ENCODE results near the gene EPS8L2.

The EPS8L2 gene

GRCh38 chr11:701741-702461, 4.1 kb upstream of the EPS8L2 start:
- DNase-seq (ENCODE audit: low read depth, low spot score) = no peak
- no peak overlapping the region for H3K4me3 ChIP-seq (ENCODE audit: low read length)

DNA sequence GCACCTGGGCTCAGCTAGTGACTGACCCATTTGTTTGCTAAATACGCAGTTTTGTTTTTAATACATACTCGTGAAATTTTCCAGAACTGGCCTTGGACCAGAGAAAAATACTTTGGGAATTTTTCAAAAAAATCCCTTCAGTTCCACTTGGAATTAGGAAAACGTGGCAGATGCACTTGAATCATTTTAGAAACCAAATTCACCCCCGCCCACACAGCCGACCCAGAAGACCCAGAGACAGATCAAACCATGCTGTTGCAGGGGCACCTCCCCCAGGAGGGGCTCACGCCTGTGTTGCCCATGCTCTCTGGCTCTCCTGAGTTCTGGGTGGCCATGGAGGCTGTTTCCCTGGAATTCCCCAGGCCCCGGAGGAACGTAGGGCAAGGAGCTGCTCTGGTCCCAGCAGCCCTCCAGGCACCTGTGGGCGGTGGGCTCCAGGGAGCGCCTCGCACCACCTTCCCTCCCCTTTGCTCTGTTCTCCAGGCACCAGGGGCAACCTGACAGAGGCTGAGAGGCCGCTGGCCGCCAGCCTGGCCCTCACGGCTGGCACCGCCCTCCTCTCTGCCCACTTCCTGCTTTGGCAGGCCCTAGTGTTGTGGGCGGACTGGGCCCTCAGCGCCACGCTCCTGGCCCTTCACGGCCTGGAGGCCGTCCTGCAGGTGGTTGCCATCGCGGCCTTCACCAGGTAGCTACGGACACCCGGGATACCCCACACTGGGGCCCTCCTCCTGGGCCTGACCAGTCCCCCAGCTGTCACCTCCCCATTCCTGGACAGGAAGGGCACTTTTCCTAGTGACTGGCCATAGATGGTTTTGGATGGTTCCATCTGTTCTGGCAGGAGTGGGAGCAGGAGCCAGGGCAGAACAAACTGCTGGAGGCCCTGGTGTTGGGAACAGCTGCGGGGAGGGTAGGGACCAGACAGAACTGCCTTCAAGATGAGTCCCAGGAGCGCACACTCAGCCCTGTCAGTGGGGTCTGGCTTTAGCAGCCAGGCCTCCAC, 3.3 kb upstream of the EPS8L2 start:
- H3K4me3 ChIP-seq (ENCODE audit: low read length) = no peak overlapping the region

DNA sequence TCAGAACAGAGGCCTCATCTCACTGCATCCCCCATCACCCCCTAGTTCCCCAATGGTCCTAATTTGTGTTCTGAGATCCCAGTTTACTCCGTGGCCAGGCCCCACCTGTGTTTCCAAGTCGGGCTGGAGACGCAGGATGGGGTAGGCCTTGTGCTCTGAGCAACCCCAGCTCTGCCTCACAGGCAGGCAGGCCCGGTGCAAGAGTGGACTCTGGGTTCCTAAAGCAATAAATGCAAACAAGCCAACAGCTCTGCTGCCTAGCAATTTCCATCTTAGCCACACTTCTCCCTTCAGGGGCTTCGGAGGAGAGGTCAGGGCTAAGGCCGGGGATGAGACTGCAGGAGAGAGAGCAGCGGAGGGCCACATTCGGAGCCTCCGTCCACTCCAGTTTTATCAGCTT, 2.5 kb upstream of the EPS8L2 start:
- DNase-seq (ENCODE audit: low read depth, low spot score) = no peak
- no peak overlapping the region for H3K4me3 ChIP-seq (ENCODE audit: low read length)

More for the DNA sequence above, 3.3 kb upstream of the EPS8L2 start:
- no peak for DNase-seq (ENCODE audit: low read depth, low spot score)

DNA sequence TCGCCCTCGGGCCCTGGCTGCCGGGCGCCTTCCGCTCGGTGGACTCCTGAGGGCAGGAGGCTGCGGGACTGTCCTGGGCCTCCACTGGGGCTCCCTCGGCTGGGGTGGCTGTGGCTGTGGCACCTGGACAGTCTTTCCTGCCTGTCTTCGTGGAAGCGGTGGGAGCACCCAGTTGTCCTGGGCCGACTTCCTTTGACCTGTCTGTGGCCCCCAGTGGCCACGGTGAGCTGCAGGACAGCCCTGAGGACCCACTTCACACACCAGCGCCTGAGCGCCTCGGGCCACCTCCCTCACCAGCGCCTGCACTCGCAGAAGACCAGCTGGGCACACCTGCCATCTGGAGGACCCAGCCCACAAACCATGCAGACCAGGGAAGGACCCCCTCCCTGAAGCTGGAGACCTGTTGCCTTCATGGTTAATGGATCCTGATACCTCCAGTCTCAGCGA, 1.8 kb upstream of the EPS8L2 start:
- DNase-seq (ENCODE audit: low read depth, low spot score) = no peak

DNA sequence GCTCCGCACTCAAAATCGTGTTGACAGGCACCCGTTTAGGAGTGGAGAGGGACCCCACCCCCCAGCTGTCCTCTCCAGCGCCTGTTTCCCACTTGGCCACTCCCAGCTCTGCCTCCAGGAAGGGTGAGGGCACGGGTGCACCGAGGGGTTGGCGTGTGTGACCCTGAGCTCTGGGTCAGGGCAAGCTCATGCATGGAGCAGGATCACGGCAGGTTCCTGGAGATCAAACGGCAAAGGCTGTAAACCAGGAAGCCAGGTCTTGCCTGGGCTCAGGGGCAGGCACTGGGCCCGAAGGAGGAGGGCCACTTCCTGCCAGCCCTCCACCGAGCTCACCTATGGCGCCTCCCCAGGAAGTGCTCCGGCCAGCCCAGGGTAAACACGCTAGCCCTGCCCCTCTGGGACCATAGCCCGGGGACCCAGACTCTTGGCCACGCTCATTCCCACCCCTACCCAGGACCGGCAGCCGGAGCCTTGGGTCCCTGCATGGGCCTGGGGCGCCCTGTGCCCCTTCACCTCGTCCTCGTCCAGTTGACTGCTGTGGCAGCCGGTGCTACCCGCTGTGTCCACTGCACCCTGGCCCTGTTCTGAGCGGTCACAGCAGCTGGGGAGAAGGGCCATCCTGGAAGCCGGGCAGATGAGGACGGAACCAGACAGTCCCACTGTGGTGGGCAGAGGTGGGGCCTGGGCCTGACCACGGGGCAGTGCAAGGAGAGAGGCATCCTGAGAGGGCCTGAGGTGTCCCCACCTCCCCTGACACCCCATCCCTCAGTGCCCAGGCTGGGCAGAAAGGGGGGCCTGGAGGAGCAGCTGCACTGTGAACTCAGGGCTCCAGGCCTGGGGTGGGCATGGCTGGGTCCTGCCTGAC, 1.0 kb upstream of the EPS8L2 start:
- H3K4me3 ChIP-seq (ENCODE audit: low read length) = no peak overlapping the region
- no peak for DNase-seq (ENCODE audit: low read depth, low spot score)

More for the DNA sequence above, 1.8 kb upstream of the EPS8L2 start:
- H3K4me3 ChIP-seq (ENCODE audit: low read length) = no peak overlapping the region

- DNase-seq (ENCODE audit: low read depth, low spot score) = no peak
- no peak overlapping the region for H3K4me3 ChIP-seq (ENCODE audit: low read length)
Observed at GRCh38 chr11:706439-706956, 467 bp downstream of the EPS8L2 start.

DNA sequence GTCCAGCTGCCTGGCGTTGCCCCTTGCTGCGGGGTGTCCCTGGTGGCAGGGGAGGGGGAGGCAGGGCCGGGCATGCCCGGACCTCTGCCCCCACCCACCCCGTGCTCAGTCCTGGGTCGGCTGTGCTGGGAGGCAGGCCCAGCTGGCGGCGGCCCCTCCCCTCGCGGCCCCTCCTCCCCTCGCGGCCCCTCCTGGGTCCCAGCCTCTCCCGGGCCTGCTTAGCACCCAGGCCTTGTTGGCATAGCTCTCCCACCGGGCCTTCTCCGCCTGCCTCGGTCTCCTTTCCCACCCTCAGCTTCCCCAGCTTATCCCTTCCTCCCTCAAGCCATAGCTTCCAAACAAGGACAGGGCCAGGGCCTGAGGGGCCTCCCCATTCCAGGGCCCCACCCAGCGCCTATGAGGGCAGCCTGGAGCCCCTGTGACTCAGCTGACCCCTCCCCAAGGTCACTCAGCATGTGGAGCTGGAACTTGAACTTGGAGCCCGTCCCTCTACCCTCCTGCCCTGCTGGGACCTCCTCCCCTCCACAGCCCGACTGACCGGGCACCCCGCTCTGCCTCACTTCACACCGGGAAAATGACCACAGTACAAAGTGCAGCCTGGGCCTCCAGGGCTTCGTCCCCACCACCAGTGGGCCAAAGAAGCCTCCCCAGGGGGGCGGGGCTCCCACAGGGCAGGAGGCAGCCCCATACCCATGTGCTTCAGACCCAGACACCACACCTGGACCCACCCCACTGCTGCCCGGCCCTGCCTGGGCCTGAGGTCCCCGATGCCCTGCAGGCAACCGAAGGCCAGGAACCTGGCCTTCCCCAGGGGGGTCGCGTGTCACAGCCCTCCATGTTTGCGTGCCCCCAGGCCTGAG, 1.2 kb downstream of the EPS8L2 start:
- no peak for DNase-seq (ENCODE audit: low read depth, low spot score)
- no peak overlapping the region for H3K4me3 ChIP-seq (ENCODE audit: low read length)

DNA sequence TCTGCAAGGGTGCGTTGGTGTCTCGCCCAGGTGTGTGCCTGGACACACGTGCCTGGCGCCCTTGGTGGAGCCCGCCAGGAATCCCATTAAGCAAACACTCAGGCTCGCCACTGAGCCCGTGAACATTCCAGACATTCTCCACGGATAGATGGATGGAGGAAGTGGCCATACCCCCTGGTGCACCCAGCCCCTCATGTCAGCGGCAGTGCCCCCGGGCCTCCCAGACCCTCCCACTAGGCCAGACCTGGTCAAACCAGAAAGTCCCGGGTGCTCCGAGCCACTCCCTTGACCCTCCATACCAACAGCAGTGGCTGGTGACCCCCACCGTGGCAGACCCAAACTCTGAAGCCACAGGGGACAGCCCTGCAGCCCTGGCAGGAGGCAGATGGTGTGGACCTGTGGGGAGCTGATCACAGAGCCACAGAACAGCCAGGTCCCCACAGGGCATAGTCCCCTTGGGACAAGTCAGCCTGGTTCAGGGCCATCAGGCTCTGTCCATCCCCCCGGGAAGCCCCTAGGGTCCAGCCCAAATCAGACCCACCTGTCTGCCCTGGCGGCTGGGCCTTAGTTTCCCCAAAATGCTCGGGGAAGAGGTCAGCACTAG, 1.9 kb downstream of the EPS8L2 start:
- no peak for DNase-seq (ENCODE audit: low read depth, low spot score)
- no peak overlapping the region for H3K4me3 ChIP-seq (ENCODE audit: low read length)

DNA sequence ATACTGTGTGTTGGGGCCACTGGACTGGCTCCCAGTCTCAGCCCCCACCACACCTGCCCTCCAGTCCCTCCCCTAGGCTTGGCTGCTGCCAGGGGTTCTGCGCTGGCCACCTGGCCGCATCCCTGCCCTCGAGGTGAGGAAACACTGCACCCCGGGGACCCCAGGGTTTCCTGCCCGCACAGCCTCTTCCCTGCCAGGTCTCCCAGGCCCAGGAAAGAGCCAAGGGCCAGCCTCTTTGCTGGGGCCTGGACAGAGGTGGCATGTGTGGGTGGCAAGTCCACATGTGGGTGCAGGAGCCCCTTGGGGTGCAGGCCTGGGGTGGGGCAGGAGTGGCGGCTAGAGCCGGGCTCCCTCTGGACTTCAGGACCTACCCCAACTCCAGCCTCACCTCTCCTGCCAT, 2.5 kb downstream of the EPS8L2 start:
- DNase-seq (ENCODE audit: low read depth, low spot score) = no peak
- no peak overlapping the region for H3K4me3 ChIP-seq (ENCODE audit: low read length)

GRCh38 chr11:709109-709997, 3.3 kb downstream of the EPS8L2 start:
- no peak for DNase-seq (ENCODE audit: low read depth, low spot score)
- no peak overlapping the region for H3K4me3 ChIP-seq (ENCODE audit: low read length)

GRCh38 chr11:714436-714835, 8.4 kb downstream of the EPS8L2 start:
- no peak for DNase-seq (ENCODE audit: low read depth, low spot score)

GRCh38 chr11:719214-720016, 13.4 kb downstream of the EPS8L2 start:
- DNase-seq (ENCODE audit: low read depth, low spot score) = no peak
- no peak overlapping the region for H3K4me3 ChIP-seq (ENCODE audit: low read length)

More at GRCh38 chr11:714436-714835, 8.4 kb downstream of the EPS8L2 start:
- no peak overlapping the region for H3K4me3 ChIP-seq (ENCODE audit: low read length)

DNA sequence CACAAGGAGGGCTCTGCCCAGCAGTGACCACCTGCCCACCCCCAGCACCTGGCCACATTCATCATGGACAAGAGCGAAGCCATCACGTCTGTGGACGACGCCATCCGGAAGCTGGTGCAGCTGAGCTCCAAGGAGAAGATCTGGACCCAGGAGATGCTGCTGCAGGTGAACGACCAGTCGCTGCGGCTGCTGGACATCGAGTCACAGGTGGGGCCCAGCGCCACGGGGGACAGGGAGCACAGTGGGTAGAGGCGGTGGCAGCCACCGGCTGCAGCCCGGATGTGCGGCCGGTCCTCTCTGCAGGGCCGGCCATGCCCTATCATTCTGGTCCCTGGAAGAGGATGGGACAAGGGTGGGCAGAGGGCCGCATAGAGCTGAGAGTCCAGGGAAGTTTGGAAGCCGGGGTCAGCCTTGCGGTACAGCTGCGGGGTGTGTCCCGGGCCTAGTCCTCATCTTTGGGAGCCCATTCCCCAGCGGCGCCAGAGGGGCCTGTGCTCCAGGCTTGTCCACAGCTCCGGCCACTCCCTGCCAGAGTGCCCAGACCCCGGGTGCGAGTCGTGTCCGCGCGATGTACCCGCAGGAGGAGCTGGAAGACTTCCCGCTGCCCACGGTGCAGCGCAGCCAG, 14.1 kb downstream of the EPS8L2 start:
- DNase-seq (ENCODE audit: low read depth, low spot score) = no peak
- no peak overlapping the region for H3K4me3 ChIP-seq (ENCODE audit: low read length)

DNA sequence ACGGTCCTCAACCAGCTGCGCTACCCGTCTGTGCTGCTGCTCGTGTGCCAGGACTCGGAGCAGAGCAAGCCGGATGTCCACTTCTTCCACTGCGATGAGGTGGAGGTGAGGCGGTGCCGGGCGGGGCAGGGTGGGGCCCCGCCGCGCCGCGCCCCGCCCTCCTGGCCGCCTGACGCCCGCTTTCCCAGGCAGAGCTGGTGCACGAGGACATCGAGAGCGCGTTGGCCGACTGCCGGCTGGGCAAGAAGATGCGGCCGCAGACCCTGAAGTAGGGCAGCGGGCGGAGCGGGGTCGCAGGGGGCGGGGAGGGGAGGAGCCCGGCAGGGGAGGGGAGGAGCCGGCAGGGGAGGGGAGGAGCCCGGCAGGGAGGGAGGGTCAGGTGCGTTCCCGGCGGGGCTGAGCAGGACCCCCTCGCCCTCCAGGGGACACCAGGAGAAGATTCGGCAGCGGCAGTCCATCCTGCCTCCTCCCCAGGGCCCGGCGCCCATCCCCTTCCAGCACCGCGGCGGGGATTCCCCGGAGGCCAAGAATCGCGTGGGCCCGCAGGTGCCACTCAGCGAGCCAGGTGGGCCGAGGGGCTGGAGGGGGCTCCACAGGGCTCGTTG, 14.7 kb downstream of the EPS8L2 start:
- no peak overlapping the region for H3K4me3 ChIP-seq (ENCODE audit: low read length)
- no peak for DNase-seq (ENCODE audit: low read depth, low spot score)

DNA sequence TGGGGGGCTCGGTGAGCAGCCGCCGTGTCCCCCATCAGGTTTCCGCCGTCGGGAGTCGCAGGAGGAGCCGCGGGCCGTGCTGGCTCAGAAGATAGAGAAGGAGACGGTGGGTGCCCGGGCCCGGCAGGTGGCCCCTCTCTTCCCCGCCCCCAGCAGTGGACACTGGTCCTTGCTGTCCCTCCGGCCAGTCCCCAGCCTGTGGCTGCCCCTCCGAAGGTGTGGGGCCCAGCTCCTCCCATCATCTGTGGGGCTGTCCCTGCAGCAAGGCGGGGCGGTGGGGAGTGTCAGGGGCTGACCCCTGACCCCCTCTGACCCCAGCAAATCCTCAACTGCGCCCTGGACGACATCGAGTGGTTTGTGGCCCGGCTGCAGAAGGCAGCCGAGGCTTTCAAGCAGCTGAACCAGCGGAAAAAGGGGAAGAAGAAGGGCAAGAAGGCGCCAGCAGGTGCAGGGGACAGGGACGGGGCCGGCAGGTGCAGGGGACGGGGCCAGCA, 15.3 kb downstream of the EPS8L2 start:
- DNase-seq (ENCODE audit: low read depth, low spot score) = no peak
- no peak overlapping the region for H3K4me3 ChIP-seq (ENCODE audit: low read length)

Data from Jurkat, Clone E6-1 (cell line).